Hepatocyte (in vitro differentiated cells): Measurements from ENCODE around the gene TEKT5. TPM values are rescaled to one million over a fixed set of nuclear protein-coding genes. Genes with fewer than 3 reads are reported as not detected.

Experiments used
- DNase-seq: peaks from one replicate; pipeline ENCODE4 v3.0.0-alpha.2; 2016; ENCODE audit warnings: low spot score
- H2AFZ ChIP-seq: fragments of 200-600 bp; sonication (generic); 2 replicates; pipeline ENCODE4 v1.6.0; 2016; ENCODE audit warnings: antibody characterized with exemption, mild to moderate bottlenecking
- H3K27ac ChIP-seq: fragments of 200-600 bp; sonication (generic); 2 replicates; pipeline ENCODE4 v1.5.1; 2016; ENCODE audit warnings: mild to moderate bottlenecking
- H3K27me3 ChIP-seq: fragments of 200-600 bp; sonication (generic); 2 replicates; pipeline ENCODE4 v1.6.1; 2016
- H3K36me3 ChIP-seq: fragments of 200-600 bp; sonication (generic); replicated peaks from 2 replicates; pipeline ENCODE4 v1.5.1; 2016; ENCODE audit warnings: low read depth; ENCODE audit not compliant: insufficient read depth
- H3K4me1 ChIP-seq: fragments of 200-600 bp; sonication (generic); 2 replicates; pipeline ENCODE4 v1.5.1; 2016; ENCODE audit warnings: mild to moderate bottlenecking, moderate library complexity; ENCODE audit not compliant: insufficient read depth
- H3K4me2 ChIP-seq: fragments of 200-600 bp; sonication (generic); 2 replicates; pipeline ENCODE4 v1.6.0; 2016
- H3K4me3 ChIP-seq: fragments of 200-600 bp; sonication (generic); 2 replicates; pipeline ENCODE4 v1.5.1; 2016; ENCODE audit warnings: mild to moderate bottlenecking
- H3K79me2 ChIP-seq: fragments of 200-600 bp; sonication (generic); 2 replicates; pipeline ENCODE4 v1.6.0; 2017; ENCODE audit warnings: mild to moderate bottlenecking
- H3K9me2 ChIP-seq: fragments of 200-600 bp; sonication (generic); replicated peaks from 2 replicates; pipeline ENCODE4 v1.6.0; 2017; ENCODE audit warnings: mild to moderate bottlenecking; ENCODE audit not compliant: insufficient read depth
- H3K9me3 ChIP-seq: fragments of 200-600 bp; sonication (generic); 2 replicates; pipeline ENCODE4 v1.5.1; 2016; ENCODE audit warnings: low read depth, mild to moderate bottlenecking
- H4K20me1 ChIP-seq: fragments of 200-600 bp; sonication (generic); 2 replicates; pipeline ENCODE4 v1.6.0; 2016; ENCODE audit warnings: mild to moderate bottlenecking; ENCODE audit not compliant: insufficient read depth, poor library complexity, severe bottlenecking
- EZH2 ChIP-seq: fragments of 200-600 bp; sonication (generic); IDR thresholded peaks from 2 replicates; pipeline ENCODE4 v1.6.1; 2016; ENCODE audit warnings: antibody characterized with exemption, mild to moderate bottlenecking, borderline replicate concordance
- EZH2phosphoT487 ChIP-seq: fragments of 200-600 bp; sonication (generic); IDR thresholded peaks from one replicate; pipeline ENCODE4 v1.6.1; 2018; ENCODE audit warnings: antibody characterized with exemption, mild to moderate bottlenecking, low read depth, moderate library complexity; ENCODE audit not compliant: unreplicated experiment, severe bottlenecking
- whole genome bisulfite sequencing: methylation state at CpG from one replicate; pipeline ENCODE4 v1.1.6; 2016; ENCODE audit warnings: low lambda C conversion rate; ENCODE audit errors: missing lambda C conversion rate; 5-methylcytosine and 5-hydroxymethylcytosine counted together
- polyA plus RNA-seq: library from polyadenylated mRNA; unstranded; fragments of >200 nt; fragmentation: Nextera tagmentation; extraction: Ambion mirVana; gene quantifications from 2 replicates; pipeline ENCODE4 v1.2.1, GENCODE V29; 2016
- total RNA-seq: library from RNA; depleted of rRNA; stranded (reverse); fragments of >200 nt; gene quantifications from 2 replicates; pipeline ENCODE4 v1.2.3, GENCODE V29; 2014
- TF ChIP-seq, protein P1 (sequence below): fragments of 200-600 bp; sonication (generic); IDR thresholded peaks from 2 replicates; pipeline ENCODE4 v1.5.1; 2016; ENCODE audit warnings: antibody characterized with exemption, mild to moderate bottlenecking; ENCODE audit not compliant: poor library complexity

The TEKT5 gene
- total and polyA plus RNA-seq, 2 experiments from 2014 or later, result not detected

DNA sequence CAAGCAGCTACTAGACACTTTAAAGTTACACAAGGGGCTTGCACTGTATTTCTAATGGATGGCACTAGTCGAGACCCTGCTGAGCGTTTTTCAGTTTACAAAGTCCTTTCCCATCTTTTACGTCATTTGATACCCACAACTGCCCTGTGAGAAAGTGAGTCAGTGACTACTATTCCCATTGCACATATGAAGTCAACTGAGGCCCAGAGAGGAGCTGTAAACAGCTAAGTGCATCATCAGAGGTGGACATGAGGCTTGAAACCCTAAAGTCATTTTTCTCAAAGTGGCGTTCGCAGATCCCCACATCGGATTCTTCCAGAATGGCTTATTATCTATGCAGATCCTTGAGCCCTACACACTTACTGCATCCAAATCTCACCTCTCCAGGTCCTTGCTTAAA, 50.6 kb downstream of the TEKT5 start:
- H3K4me1 ChIP-seq, result peaks cover 13% of the 10 kb centered on the region
- no peaks in the 10 kb centered on the region for H3K9me2 ChIP-seq
- WGBS, result 92% methylated on average over 6 of the region's 6 CpGs
- no peaks in the 10 kb centered on the region for H3K27me3 ChIP-seq
- no peak for DNase-seq
- no peaks in the 10 kb centered on the region for H3K36me3 ChIP-seq
- H3K79me2 ChIP-seq, result no peaks in the 10 kb centered on the region
- H2AFZ ChIP-seq, result no peak overlapping the region
- H3K9me3 ChIP-seq, result no peaks in the 10 kb centered on the region
- H3K4me3 ChIP-seq, result no peak overlapping the region
- no peaks in the 10 kb centered on the region for H4K20me1 ChIP-seq
- no peak overlapping the region for H3K4me2 ChIP-seq
- H3K27ac ChIP-seq, result no peak overlapping the region
- TF ChIP-seq, protein P1, sequence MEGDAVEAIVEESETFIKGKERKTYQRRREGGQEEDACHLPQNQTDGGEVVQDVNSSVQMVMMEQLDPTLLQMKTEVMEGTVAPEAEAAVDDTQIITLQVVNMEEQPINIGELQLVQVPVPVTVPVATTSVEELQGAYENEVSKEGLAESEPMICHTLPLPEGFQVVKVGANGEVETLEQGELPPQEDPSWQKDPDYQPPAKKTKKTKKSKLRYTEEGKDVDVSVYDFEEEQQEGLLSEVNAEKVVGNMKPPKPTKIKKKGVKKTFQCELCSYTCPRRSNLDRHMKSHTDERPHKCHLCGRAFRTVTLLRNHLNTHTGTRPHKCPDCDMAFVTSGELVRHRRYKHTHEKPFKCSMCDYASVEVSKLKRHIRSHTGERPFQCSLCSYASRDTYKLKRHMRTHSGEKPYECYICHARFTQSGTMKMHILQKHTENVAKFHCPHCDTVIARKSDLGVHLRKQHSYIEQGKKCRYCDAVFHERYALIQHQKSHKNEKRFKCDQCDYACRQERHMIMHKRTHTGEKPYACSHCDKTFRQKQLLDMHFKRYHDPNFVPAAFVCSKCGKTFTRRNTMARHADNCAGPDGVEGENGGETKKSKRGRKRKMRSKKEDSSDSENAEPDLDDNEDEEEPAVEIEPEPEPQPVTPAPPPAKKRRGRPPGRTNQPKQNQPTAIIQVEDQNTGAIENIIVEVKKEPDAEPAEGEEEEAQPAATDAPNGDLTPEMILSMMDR, result no peak

DNA sequence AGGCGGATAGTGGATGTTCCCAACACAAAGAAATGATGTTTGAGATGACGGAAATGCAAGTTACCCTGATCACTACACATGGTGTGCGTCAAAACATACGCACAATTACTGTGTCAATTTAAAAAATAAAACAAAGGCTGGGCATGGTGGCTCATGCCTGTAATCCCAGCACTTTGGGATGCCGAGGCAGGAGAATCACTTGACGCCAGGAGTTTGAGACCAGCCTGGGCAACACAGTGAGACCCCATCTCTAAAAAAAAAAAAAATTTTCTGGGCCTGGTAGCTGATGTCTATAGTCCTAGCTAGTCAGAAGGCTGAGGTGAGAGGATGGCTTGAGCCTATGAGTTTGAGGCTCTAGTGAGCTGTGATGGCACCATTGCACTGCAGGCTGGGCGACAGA, 51.8 kb downstream of the TEKT5 start:
- Histone ChIP-seq H4K20me1 (no peaks in the 10 kb centered on the region), H3K9me2 (no peaks in the 10 kb centered on the region), H3K79me2 (no peaks in the 10 kb centered on the region), H3K9me3 (no peaks in the 10 kb centered on the region), H3K27me3 (no peaks in the 10 kb centered on the region), H3K4me1 (peaks cover 13% of the 10 kb centered on the region), H2AFZ (no peak overlapping the region), H3K27ac (peak overlapping the region; percentile 1), H3K4me2 (no peak overlapping the region), H3K4me3 (no peak overlapping the region), H3K36me3 (no peaks in the 10 kb centered on the region)
- DNase-seq, result no peak
- TF ChIP-seq EZH2 (no peak), EZH2phosphoT487 (no peak)
- TF ChIP-seq, protein P1, result no peak
- WGBS, result 94% methylated on average over 7 of the region's 7 CpGs

DNA sequence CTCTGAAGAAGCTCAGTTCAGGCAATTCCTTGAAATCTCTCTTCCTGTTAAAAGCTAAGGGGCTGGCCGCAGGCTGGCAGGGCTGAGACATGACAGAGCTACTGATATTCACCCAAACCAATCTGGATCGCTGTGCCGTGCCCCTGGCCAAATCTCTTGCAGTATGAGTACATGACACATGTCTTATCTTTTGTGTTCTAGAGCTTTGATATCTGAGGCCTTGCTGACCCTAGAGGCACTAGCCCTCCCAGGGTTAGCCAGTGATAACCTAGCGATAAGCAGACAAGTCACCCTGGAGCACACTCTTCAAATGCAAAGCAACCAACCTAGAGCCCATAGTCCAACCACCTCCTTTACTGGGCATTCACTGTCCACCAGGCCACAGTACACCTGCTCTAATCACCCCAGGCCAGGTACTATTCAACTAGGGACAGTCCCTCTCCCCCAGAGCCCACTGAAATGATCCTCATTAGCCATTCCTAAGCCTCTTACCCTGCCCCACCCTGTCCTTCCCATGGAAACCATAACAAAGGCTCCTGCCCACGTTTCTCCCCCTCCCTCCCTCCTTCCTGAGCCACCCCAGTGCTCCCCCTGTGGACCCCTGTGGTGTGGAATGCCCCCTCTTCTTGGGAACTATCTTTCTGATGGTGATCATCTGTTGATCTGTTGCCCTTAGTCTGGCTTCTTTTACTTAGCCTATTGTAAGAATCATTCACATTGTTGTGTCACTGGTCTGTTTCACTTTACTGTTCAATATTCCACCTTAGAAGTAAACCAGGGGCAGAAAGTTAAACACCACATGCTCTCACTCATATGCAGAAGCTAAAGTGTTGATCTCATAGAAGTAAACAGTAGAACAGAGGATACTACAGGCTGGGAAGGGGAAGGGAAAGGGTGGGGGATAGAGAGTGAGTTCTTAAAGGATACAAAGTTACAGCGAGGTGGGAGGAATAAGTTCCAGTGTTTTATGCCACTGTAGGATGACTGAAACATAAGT, 52.5 kb downstream of the TEKT5 start:
- no peaks in the 10 kb centered on the region for H3K79me2 ChIP-seq
- no peaks in the 10 kb centered on the region for H3K27me3 ChIP-seq
- H3K4me2 ChIP-seq, result no peak overlapping the region
- H3K27ac ChIP-seq, result peak overlapping the region; percentile 1
- 32% methylated on average over 6 of the region's 6 CpGs for WGBS
- H2AFZ ChIP-seq, result no peak overlapping the region
- TF ChIP-seq EZH2phosphoT487 (no peak), EZH2 (no peak)
- TF ChIP-seq, protein P1, result no peak
- H3K4me1 ChIP-seq, result peaks cover 13% of the 10 kb centered on the region
- no peak overlapping the region for H3K4me3 ChIP-seq
- no peaks in the 10 kb centered on the region for H3K9me2 ChIP-seq
- H3K9me3 ChIP-seq, result no peaks in the 10 kb centered on the region
- no peaks in the 10 kb centered on the region for H3K36me3 ChIP-seq
- no peaks in the 10 kb centered on the region for H4K20me1 ChIP-seq
- DNase-seq, result no peak
